Measurements from ENCODE around the gene TMEM198. TPM values are rescaled to one million over a fixed set of nuclear protein-coding genes. Genes with fewer than 3 reads are reported as not detected.

TMEM198 gene
- polyA plus RNA-seq, 1 donor (not counting 4 experiments of a cell fraction or from before 2014, with no cell fraction given): 0.81 TPM

GRCh38 chr2:219570194-219570923 lies 26.5 kb downstream of the TMEM198 start:
- DNase-seq (ENCODE audit: low read depth, low spot score): no peak
- Histone ChIP-seq H3K27ac (ENCODE audit: control insufficient read depth, insufficient read depth, low read length) (no peak overlapping the region), H3K4me3 (ENCODE audit: control insufficient read depth in 2 of 3, extremely low read depth in 1 of 3, insufficient read depth in 2 of 3, low read depth in 1 of 3, low read length in 3 of 3) (peak overlapping the region; percentile 50 to 67 (median 54)), H3K4me1 (ENCODE audit: control insufficient read depth, extremely low read depth, insufficient read depth, low read length) (peaks cover 8% of the 10 kb centered on the region), H3K79me2 (ENCODE audit: control insufficient read depth, insufficient read depth, low read length) (no peaks in the 10 kb centered on the region), H2AFZ (ENCODE audit: control insufficient read depth, low read length) (peak overlapping the region; percentile 63), H4K20me1 (ENCODE audit: control insufficient read depth, extremely low read depth, insufficient read depth, low read length) (no peaks in the 10 kb centered on the region), H3K9ac (ENCODE audit: control insufficient read depth, extremely low read depth, insufficient read depth, low read length) (peak overlapping the region; percentile 65), H3K9me1 (ENCODE audit: control insufficient read depth, extremely low read depth, insufficient read depth, low read length) (no peaks in the 10 kb centered on the region), H3K4me2 (ENCODE audit: control insufficient read depth, extremely low read depth, insufficient read depth, low read depth, low read length) (peak overlapping the region; percentile 75), H3K9me3 (ENCODE audit: control insufficient read depth, low read depth, low read length) (no peaks in the 10 kb centered on the region), H3K27me3 (ENCODE audit: control insufficient read depth, extremely low read depth, insufficient read depth, low read length) (no peaks in the 10 kb centered on the region), H3K36me3 (ENCODE audit: control insufficient read depth in 2 of 2, extremely low read depth in 1 of 2, insufficient read depth in 2 of 2, low read length in 2 of 2) (no peaks in the 10 kb centered on the region)
- TF ChIP-seq CTCF (optimal IDR thresholded peaks at IDR 0.05 in 1 of 3, IDR thresholded peaks at IDR 0.05 in 1 of 3, conservative IDR thresholded peaks at IDR 0.05 in 1 of 3; ENCODE audit: extremely low read depth in 1 of 3, insufficient read depth in 2 of 3, low read length in 3 of 3): peak in 1 of 3 experiments; percentile 23
- no peak for TF ChIP-seq EZH2 (IDR thresholded peaks at IDR 0.05; ENCODE audit: low read length)
- dilution Hi-C loops (cut with MboI; ENCODE audit: extremely low pct_ligation_motif_present, low sequenced_read_pairs): no loop called here
- FAIRE-seq: no peak

GRCh38 chr2:219570924-219571310 lies 27.1 kb downstream of the TMEM198 start:
- Histone ChIP-seq H3K27ac (ENCODE audit: control insufficient read depth, insufficient read depth, low read length) (no peak overlapping the region), H3K27me3 (ENCODE audit: control insufficient read depth, extremely low read depth, insufficient read depth, low read length) (no peaks in the 10 kb centered on the region), H3K9me3 (ENCODE audit: control insufficient read depth, low read depth, low read length) (no peaks in the 10 kb centered on the region), H3K9me1 (ENCODE audit: control insufficient read depth, extremely low read depth, insufficient read depth, low read length) (no peaks in the 10 kb centered on the region), H3K4me2 (ENCODE audit: control insufficient read depth, extremely low read depth, insufficient read depth, low read depth, low read length) (peak overlapping the region; percentile 75), H2AFZ (ENCODE audit: control insufficient read depth, low read length) (peak overlapping the region; percentile 22), H3K9ac (ENCODE audit: control insufficient read depth, extremely low read depth, insufficient read depth, low read length) (peak overlapping the region; percentile 65), H3K4me3 (ENCODE audit: control insufficient read depth in 2 of 3, extremely low read depth in 1 of 3, insufficient read depth in 2 of 3, low read depth in 1 of 3, low read length in 3 of 3) (peak overlapping the region; percentile 50 to 67 (median 54)), H3K79me2 (ENCODE audit: control insufficient read depth, insufficient read depth, low read length) (no peaks in the 10 kb centered on the region), H3K36me3 (ENCODE audit: control insufficient read depth in 2 of 2, extremely low read depth in 1 of 2, insufficient read depth in 2 of 2, low read length in 2 of 2) (no peaks in the 10 kb centered on the region), H3K4me1 (ENCODE audit: control insufficient read depth, extremely low read depth, insufficient read depth, low read length) (peaks cover 8% of the 10 kb centered on the region), H4K20me1 (ENCODE audit: control insufficient read depth, extremely low read depth, insufficient read depth, low read length) (no peaks in the 10 kb centered on the region)
- DNase-seq (ENCODE audit: low read depth, low spot score) (no peak), FAIRE-seq (no peak)
- dilution Hi-C loops (cut with MboI; ENCODE audit: extremely low pct_ligation_motif_present, low sequenced_read_pairs): no loop called here
- TF ChIP-seq EZH2 (IDR thresholded peaks at IDR 0.05; ENCODE audit: low read length) (no peak), CTCF (optimal IDR thresholded peaks at IDR 0.05 in 1 of 3, IDR thresholded peaks at IDR 0.05 in 1 of 3, conservative IDR thresholded peaks at IDR 0.05 in 1 of 3; ENCODE audit: extremely low read depth in 1 of 3, insufficient read depth in 2 of 3, low read length in 3 of 3) (no peak)

All from keratinocyte (primary cell).